HG03342 (cell line): ENCODE measurements around the gene KRTAP5-4.
"Not testable (repeated sequence)": the region's sequence is repeated elsewhere in the genome, so short reads cannot be mapped to it uniquely, and the experiment has no call there.

Experiments used
- ATAC-seq: cut with Tn5 transposase; IDR thresholded peaks from one replicate; pipeline ENCODE4 v1.9.1; 2021; ENCODE audit warnings: mild to moderate bottlenecking, moderate library complexity; ENCODE audit not compliant: unreplicated experiment

KRTAP5-4 gene

GRCh38 chr11:1653541-1654387 is 31.8 kb upstream of the KRTAP5-4 start:
- ATAC-seq = no peak

DNA sequence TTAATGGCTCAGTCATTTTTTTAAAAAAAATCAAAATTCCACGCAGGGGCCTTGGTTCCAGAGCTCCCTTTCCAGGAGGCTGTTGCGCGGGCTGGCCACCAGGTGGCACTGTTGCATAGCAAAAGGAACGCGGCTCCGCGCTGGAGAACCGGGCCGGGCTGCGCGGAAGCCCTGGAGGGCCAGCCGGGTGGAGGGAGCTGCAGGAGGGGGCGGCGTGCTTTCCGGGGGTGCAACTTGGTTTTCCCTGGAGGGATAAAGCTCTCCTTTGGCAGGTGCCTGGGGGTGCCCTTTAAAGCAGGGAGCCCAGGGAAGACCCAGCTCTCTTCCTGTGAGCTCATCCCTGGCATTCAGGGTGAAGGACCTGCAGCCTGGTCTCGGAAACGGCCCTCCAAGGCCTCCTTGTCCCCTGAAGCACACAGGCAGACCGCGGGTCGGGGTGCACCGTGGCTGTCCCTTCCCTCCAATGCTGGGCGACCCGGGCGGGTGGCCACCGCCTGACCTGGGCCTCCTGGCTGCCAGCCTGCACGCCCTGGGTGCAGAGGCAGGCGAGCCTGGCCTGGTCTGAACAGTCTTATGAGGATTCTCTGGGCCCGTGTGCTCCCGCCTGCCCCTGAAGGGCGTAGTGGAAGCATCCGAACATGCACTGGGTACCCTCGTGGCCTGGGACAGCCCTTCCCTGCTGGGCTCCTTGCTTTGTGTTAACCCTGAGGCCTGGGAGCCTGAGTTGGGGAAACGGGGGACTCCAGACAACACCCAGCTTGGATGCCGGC is 31.0 kb upstream of the KRTAP5-4 start:
- ATAC-seq = no peak

- no peak for ATAC-seq
Observed at GRCh38 chr11:1652442-1652770, 30.5 kb upstream of the KRTAP5-4 start.

DNA sequence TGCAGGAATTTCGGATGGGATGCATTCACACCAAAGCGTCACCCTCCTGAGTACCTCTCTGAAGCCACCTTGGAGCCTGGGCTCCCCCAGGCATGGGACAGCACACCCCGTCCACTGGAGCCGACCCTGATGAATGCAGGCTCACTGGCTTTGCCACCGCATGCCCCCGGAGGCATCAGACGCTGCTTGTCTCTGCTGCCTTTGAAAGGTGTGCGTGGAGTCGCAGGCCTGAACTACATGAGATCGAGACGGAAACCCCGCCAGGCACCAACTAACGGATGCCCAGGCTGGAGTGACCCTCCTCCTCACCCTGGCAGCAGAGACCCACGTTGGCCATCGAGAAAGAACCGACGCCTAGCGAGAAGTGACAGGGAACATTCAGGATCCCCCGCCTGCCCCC is 30.1 kb upstream of the KRTAP5-4 start:
- ATAC-seq = no peak

DNA sequence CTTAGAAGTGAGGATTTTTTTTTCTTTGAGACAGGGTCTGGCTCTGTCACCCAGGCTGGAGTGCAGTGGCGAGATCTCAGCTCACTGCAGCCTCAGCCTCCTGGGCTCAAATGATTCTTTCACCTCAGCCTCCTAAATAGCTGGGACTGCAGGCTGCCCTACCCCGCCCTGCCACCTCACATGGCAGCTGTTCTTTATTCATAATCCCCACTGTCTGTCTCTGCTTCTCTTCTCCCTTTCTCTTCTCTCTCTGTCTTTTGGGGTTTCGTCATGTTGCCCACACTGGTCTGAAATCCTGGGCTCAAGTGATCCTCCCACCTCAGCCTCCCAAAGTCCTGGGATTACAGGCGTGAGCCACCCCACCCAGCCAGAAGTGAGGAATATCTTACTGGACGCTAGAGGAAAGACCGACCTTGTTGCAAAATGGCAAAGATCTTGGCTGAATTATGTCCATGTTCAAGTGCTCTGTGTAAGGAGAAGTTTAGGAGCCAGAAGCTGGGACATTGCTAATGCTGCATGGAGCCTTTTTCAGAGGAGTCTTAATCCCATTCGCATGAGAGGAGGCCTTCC is 29.6 kb upstream of the KRTAP5-4 start:
- no peak for ATAC-seq

GRCh38 chr11:1650918-1651262 is 29.0 kb upstream of the KRTAP5-4 start:
- no peak for ATAC-seq

- no peak for ATAC-seq
Observed at GRCh38 chr11:1650034-1650917, 28.3 kb upstream of the KRTAP5-4 start.

GRCh38 chr11:1648653-1649420 is 26.9 kb upstream of the KRTAP5-4 start:
- no peak for ATAC-seq

GRCh38 chr11:1647901-1648652 is 26.1 kb upstream of the KRTAP5-4 start:
- ATAC-seq = no peak

- ATAC-seq = not testable (repeated sequence)
Observed at GRCh38 chr11:1646540-1646939, 24.6 kb upstream of the KRTAP5-4 start.

- ATAC-seq = no peak
Observed at GRCh38 chr11:1645357-1645821, 23.5 kb upstream of the KRTAP5-4 start.

DNA sequence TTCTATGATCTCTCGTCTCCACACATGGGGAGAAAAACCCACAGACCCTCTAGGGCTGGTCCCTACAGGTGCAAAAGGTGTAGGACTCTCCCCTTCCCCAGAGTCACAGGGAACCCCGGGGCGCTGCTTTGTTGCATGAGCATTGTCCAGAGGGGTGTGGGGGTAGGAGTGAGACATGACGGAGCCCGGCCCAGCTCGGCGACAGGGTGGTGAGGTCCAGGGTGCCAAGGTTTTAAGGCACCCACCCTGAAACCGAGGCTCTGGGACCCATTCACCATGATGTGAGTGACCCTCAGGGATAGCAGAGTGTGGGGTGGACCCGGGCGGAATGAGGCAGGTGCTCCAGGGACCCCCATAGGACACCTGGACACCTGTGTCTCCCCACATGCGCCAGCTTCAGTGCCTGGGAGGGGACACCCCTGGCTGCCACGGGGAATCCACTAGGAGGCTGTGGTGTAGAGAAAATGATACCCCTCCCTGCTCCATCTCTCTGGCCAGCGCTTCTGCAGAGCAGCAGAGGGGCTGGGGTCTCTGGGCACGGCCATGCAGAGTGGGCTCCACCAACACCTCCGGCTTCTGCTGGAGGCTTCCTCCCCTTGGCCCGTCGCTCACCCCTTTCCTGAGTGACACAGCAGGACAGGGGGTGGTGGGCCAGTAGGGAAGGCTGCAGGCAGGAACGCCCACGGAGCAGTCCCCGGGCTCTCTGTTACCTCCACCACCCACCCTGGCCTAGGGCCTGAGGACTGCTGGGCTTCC is 22.8 kb upstream of the KRTAP5-4 start:
- ATAC-seq = no peak

DNA sequence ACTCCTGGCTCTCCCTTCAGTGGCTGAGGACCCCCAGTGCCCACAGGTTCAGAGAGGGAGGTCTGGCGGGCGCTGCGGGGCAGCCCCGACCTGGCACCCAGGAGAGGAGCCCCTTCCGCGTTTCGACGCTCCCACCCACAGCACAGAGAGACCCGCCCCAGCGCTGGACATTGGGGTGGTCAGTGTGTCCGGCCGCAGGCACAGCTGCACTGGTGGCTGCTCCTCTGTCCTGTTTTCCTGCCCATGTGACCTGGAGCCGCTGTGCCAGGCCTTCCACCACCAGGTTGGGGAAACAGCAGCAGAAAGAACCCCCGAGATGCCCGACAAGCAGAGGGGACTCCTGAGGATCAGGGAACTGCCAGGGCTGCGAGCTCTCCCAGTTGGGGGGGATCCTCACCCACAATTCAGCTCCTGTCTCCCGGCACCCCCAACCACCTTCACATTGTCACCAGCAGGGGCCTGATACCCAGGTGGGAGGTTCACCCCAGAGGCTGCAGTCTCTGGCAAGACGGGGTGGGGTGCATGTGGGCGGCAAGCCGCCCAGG is 21.3 kb upstream of the KRTAP5-4 start:
- ATAC-seq = no peak

GRCh38 chr11:1642288-1643145 is 20.6 kb upstream of the KRTAP5-4 start:
- no peak for ATAC-seq

DNA sequence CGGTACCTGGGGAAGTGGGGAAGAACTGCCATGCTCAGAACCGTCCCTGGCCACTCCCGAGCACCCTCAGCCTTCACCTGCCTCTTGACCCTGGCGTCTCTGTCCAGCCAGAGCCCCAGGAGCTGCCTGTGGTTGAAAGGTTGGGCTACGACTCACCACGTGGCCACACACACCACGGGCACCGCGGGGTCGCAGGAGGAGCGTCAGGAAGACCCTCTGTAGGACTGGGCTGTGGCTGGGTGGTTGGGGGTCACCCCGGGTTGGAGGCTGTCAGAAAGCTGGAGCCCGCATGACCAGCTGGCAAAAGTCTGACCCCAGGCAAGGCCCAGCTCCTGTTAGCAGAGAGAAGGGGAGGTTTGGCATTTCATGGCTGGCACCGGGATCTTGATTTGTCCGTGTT is 19.2 kb upstream of the KRTAP5-4 start:
- ATAC-seq = no peak

- ATAC-seq = no peak
Observed at GRCh38 chr11:1640076-1640946, 18.4 kb upstream of the KRTAP5-4 start.

DNA sequence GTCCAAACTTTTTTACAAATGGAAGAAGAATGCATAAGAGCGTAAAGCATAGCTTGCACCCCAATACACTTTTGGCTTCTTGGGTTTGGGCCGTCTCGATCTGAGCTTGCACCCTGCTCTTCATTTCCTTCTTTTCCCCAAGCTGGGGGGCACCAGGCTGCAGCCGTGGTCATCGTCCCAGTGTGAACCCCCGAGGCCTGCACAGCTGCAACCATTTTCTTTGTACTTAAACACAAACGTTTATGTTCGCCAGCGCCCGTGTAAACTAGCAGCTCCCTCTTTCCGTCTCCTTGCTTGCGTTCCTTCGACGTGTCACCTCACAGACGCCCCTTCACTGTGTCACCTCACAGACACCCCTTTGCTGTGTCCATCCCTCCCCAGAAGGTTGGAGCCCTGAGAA is 17.7 kb upstream of the KRTAP5-4 start:
- no peak for ATAC-seq
